Erythroblast (primary cell): ENCODE results near the gene RPL27.

ENCODE experiments used
- DNase-seq, 2 experiments: peaks; one replicate each; lab custom pipeline; 2025; lab: John Stamatoyannopoulos, UW
- GATA1 ChIP-seq: IDR thresholded peaks from 2 replicates; pipeline ENCODE4 v1.6.1; 2011; ENCODE audit warnings: low read depth, mild to moderate bottlenecking, control low read depth, low read length, moderate library complexity
- POLR2A ChIP-seq: IDR thresholded peaks from 2 replicates; pipeline ENCODE4 v1.6.1; 2011; ENCODE audit warnings: mild to moderate bottlenecking, low read length

RPL27 gene

DNA sequence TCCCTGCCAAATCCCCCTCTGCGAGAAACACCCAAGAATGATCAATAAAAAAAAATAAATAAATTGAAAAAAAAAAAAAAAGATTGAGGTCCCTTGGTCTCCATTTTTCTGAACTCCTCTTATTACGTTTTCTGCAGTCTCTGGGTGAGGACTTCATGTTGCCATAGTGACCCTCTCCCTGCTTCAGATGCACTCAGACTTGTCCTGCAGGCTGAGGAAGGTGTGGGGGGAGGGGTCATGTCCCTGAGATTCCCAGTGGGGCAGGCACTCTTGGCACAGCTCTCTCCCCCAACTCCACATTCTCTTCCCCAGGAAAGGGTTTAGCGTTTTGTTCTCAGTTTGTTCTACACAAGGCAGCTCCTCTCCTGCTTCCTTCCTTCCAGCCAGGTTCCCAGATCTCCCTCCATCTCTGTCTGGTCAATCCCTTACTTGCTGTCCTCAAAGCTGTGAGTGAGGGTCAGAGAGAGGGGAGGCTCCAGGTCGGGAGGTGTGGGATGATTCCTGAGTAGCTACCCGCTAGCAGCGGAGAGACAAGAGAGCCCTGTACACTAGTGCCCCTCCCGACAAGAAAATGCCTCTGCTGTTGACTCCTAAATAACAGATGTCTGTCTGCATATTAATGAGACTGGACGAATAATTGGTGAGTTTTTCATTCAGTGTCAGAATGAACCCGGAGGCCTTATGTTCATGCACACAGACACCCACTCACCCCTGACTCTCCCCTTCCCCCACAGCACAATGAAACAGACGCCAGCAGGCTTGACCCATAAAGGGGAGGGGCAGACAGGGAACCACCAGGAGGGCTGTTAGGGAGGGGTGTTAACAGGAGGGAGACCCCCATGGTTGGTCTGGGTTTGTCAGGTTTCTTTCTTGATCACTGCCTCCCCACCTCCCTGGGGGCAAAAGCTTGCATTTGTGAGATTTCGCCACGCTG, 36.0 kb downstream of the RPL27 start:
- TF ChIP-seq GATA1: no peak
- TF ChIP-seq POLR2A: no peak

DNA sequence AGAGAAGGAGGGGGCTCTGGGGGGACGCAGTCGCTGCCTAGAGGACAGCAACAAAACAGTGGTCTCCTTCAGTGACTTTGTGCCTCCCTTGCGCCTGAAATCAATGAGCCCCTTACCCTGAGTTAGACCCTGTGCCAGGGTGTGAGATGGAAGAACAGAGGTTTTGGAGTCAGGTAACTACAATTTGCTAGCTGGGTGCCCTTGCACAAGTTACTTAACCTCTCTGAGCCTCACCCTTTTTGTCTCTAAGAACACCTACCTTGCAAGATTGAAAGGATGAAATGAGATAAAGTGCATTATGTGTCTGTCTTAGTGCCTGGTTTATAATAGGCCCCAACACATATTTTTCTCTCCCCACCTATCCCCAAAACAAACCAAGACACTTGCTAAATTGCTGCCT, 36.7 kb downstream of the RPL27 start:
- no peak for TF ChIP-seq GATA1
- no peak for TF ChIP-seq POLR2A
- no peak for DNase-seq

More for the DNA sequence above, 36.0 kb downstream of the RPL27 start:
- DNase-seq: no peak

DNA sequence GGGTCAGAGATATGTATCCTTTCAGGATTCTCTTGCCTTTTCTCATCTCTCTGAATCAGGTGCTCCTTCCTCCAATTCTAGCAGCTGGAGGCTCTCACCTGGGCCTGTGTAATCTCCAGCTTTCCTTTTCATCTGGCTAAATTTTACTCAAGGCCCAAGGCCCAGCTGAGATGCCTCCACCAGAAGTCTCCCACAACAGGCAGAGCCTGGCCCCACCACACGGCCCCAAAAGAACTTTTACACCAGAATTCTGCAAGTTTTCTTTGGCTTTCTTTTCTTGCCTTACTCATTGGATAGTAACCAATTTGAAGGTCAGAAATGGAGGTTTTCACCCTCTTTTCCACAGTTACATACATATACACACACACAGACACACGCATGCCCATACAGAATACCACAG, 41.4 kb downstream of the RPL27 start:
- TF ChIP-seq GATA1 (no peak), POLR2A (no peak)
- DNase-seq: no peak

DNA sequence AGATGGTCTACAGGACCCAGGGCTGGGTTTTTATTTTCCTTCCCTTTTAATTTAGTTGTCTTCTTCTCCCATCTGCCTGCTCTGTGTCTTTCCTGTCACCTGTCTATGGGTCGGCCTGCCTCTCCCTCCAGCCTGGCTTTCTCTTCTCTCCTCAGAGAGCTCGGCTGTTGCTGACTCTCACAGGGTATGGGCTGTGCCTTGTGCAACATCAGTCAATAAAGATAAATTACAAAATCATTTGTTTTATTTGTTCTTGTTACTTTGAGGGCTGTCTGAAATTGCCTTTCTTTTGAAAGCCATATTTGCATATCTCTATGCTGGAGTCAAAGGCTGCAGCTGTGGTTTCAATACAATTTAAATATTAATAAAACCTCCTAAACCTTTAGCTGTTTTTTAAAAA, 42.4 kb downstream of the RPL27 start:
- no peak for TF ChIP-seq POLR2A
- TF ChIP-seq GATA1: no peak
- no peak for DNase-seq

DNA sequence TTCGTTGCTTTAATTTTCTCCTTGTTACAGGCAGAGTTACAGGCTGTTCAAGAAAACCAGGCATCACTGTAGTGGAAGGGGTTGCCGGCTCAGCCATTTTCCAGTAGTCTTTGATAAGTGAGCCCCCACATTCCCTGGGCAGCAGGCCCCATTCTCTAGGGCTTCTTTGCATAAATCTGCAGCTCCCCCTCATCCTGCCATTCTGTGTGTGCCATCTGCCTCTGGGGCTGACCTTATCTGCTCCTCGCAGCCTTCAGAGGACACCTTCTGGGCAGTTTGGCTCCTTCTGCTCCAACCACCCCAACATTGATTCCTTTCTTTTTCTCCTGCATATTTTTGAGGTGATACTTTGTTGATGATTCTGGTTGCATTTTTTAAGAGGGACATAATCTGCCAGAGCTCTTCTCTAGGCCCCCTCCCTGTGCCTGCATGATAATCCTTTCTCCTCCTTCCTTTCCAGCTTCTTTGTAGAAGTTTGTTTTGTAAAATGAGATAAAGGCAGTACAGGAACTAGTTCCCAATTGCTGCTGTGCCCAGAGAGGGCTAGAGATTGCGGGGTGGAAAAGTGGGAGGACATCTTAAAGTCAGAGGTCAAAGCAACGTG, 43.9 kb downstream of the RPL27 start:
- TF ChIP-seq POLR2A (no peak), GATA1 (no peak)
- peak; percentile 24 to 55 for DNase-seq

DNA sequence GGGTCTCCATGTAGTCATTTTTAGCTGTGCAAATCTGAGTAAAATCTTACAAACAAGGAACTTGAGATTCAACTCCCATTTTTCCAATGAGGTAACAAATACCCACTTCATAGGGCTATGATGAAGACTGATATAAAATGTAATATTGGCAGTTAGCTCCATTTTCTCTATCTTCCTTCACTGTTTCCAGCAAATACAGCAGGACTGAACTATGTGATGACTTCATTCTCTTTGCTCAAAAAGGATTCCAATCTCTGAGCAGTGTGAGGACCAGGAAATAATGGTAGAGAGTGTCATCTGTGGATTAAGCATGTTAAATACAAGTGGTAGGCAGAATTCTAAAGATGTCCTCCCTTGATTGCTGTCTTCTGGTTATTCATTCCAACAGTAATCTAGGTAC, 45.1 kb downstream of the RPL27 start:
- DNase-seq: no peak

DNA sequence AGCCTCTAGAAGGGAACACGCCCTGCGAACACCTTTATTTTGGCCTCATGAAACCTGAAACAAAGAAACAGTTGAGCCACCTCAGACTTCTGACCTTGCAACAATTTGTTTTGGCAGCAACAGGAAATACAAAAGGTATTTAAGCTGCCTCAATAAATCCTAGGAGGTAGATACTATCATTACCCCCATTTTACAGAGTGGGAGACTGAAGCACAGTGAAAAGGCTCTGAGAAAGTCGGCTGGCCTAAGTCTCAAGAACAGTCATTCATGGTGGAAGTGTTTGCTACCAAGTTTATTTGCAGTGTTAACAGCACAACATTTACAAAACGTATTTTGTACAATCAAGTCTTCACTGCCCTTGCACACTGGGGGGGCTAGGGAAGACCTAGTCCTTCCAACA, 45.8 kb downstream of the RPL27 start:
- TF ChIP-seq GATA1: no peak
- no peak for TF ChIP-seq POLR2A
- no peak for DNase-seq

More for the DNA sequence above, 45.1 kb downstream of the RPL27 start:
- TF ChIP-seq POLR2A (no peak), GATA1 (no peak)

DNA sequence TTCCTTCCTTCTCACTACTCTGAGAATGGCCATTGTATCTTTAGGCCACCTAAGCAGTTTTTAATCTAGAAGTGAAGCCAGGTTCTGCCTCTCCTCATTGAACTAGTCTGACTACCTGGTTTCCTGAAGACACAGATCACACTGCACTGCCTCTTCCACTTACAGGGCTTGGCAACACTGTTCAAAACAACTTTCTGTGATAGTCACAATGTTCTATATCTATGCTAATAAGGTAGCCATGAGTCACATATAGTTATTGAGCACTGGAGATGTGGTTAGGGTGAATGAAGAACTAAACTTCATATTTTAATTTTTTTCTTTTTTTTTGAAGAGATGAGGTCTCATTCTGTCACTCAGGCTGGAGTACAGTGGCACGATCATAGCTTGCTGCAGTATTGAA, 53.8 kb downstream of the RPL27 start:
- TF ChIP-seq POLR2A (no peak), GATA1 (no peak)
- DNase-seq: no peak
